Gastrocnemius medialis (tissue), 4 donors: ENCODE measurements around the gene MLIP.

Source experiments
- POLR2A ChIP-seq, 2 donors: fragments of 450-650 bp; IDR thresholded peaks; one replicate each; pipeline ENCODE4 v1.6.1; 2017; ENCODE audit warnings: antibody characterized with exemption in 2 of 2, mild to moderate bottlenecking in 2 of 2, moderate library complexity in 2 of 2
- TF ChIP-seq, protein P1 (sequence below), 5 experiments: fragments of 450-650 bp in 3 of 5; fragments of 200-600 bp in 2 of 5; sonication (generic) in 2 of 5; IDR thresholded peaks in 4 of 5; conservative IDR thresholded peaks in 1 of 5; 1 replicate in 4 of 5; 2 replicates in 1 of 5; pipeline ENCODE4 v1.5.1; 2016 to 2019; ENCODE audit warnings: antibody characterized with exemption in 5 of 5, mild to moderate bottlenecking in 3 of 5, moderate library complexity in 3 of 5

- TF ChIP-seq, protein P1, sequence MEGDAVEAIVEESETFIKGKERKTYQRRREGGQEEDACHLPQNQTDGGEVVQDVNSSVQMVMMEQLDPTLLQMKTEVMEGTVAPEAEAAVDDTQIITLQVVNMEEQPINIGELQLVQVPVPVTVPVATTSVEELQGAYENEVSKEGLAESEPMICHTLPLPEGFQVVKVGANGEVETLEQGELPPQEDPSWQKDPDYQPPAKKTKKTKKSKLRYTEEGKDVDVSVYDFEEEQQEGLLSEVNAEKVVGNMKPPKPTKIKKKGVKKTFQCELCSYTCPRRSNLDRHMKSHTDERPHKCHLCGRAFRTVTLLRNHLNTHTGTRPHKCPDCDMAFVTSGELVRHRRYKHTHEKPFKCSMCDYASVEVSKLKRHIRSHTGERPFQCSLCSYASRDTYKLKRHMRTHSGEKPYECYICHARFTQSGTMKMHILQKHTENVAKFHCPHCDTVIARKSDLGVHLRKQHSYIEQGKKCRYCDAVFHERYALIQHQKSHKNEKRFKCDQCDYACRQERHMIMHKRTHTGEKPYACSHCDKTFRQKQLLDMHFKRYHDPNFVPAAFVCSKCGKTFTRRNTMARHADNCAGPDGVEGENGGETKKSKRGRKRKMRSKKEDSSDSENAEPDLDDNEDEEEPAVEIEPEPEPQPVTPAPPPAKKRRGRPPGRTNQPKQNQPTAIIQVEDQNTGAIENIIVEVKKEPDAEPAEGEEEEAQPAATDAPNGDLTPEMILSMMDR (IDR thresholded peaks at IDR 0.05 in 4 of 5, conservative IDR thresholded peaks at IDR 0.05 in 1 of 5), result no peak
- TF ChIP-seq POLR2A (IDR thresholded peaks at IDR 0.05), result no peak
These were observed 105.8 kb downstream of the MLIP start for GRCh38 chr6:54217018-54217417.
